Activated CD4-positive, CD25-positive, alpha-beta regulatory T cell treated with anti-CD3 and anti-CD28 coated beads, Interleukin-2, amount 50 U/mL, for 16 hours (primary cell): ENCODE measurements around the gene PRRX2.

Experiments
- DNase-seq: peaks from one replicate; pipeline ENCODE4 v3.0.0-alpha.2; 2020; ENCODE audit warnings: low read depth, low spot score

The PRRX2 gene

DNA sequence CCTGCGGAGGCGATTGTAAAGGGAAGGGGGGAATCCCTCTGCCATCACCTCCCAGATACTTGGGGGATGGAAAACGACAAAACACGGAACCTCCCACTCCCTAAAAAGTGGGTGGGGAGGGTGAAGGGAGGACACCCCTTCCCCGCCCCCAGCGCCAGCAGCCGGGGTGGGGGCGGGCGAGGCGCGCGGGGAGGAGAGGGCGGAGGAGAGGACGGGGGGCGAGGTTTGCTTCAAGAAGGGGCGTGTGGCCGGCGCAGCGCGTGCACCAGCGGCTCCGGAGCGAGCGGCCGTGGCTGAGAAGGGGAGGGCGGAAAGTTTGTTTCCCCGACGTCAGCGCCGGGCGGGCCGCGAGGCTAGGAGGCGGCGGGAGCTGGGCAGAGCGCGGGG, at the start of gene PRRX2:
Gene PRRX2, plus strand, starts transcription at position 259 of the 387 bp plus-strand sequence. CDS start 221 bp downstream, outside the sequence.
- DNase-seq: no peak

DNA sequence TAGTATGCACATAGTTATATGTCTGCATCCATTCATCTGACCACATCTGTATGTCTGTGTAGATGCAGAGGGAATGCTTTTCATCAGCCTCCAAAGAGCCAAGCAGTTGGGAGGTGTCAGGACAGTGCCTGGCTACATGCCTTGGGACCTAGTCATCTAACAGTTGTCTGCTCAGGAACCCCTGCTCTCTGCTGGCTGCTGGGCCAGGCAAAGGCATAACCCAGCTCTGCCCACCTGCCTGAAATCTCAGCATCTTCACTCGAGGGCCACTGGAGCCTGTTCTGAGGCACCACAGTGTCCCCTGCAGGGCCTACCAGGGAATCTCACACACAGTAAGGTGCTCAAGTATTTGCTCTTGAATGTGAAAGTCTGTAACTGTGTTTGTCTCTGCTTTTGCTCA, 48.3 kb upstream of the PRRX2 start:
- no peak for DNase-seq

DNA sequence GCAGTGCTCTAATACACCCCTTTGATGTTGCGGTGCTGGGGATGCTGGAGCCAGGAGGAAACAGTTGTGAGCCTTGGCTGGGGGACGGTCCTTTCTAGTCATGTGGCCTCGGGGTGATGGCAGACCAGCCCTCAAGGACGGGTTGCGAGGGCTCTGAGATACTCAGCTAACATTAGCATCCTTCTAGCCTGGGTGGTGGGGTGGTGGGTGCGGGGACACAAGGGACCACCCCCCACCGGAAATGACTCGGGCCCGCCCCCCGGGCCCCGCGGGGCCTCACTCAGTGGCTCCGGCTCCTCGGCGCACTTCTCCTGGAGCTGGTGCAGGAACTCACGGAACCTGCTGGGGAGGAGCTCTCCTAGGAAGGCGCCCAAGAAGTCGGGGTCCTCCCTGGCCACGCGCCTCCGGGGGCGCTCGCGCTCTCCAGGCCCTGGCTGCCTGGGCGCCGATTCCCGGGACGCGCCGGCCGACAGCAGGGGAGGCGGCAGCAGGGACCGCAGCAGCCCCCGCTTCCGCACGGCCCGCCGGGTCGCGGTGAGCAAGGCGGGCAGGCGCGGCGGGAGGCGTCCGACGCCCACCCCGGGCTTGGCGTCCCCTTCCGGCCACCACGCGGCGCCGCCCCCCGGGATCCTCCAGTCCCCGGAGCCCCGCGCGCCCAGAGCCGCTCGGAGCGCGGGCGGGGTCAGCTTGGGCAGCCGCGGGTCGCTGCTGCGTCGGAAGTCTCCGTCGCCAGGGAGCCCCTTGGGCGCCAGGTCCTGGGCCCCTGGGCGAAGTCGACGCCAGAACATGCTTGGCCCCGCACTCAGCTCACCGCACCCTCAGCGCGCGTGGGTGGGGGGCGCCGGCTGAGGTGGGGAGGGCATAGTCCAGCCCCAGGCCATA, 45.4 kb upstream of the PRRX2 start:
- no peak for DNase-seq

DNA sequence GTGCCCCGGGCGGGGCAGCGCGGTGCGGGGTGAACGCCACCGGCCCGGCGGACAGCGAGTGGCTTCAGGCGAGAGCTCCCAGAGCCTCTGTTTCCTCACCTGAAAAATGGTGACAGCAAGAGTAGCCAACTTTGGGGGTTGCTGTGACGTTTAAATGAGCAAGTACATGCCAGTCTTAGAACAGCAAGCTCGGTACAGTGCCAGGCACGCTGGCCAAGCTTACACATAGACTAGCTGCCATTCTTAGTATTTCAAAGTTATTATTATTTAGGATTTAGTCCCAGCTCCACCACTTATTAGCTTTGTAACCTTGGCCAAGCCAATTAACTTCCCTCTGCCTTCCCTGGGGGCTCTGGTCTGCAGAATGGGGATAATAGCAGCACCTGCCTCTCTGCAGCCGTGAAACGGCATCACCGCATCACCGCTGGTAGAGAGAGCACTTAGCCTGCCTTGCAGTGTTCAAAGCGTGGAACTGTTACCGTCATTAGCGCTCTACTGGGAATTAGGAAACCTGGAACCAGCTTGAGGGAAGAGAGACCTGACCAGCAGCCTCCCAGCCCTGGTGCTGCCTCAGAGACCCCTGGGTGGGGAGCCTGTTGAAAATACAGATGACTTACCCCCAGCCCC, 44.7 kb upstream of the PRRX2 start, which contains the start of gene C9orf50:
Gene C9orf50, minus strand, starts transcription at position 433 of the 627 bp plus-strand sequence. CDS start 527 bp downstream, outside the sequence.
- no peak for DNase-seq

DNA sequence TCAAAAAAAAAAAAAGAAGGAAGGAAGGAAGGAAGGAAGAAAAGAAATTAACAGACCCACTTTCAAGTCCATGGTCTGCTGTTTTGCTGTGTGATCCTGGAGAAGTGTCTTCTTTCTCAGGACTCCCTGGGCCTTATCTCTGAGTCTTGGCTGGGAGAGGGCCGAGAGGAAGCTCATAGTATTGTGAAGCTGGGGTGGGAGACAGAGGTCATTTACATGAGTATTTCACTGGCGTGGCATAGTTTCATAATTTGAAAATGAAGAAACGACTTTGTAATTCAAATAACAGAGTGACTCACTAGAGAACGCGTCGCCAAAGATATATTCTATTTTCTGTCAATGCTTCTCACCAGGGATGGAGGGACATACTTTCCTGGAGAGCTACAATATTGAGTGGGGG, 42.1 kb upstream of the PRRX2 start:
- DNase-seq: no peak

DNA sequence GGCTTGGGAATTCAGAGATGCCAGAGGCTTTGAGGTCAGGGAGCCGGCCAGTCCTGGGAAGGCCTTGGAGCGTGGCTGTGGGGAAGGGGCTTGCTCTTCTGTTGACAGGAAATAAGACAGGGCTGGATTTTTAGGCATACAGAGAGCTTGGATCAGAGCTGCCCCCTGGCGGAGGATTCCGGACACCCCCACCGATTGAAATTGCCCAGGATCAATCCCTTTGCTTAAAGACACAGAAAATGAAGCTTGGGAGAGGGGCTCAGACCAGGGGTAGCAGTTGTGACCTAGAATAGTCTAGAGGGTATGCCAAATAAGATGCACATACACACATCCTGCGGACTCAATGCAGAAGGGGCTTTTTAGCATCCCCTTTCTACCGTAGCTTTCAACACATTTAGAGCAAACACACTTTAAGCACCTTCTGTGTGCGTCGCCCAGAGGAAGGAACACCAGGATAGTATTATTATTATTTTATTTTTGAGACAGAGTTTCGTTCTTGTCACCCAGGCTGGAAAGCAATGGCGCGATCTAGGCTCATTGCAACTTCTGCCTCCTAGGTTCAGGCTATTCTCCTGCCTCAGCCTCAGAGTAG, 41.2 kb upstream of the PRRX2 start:
- DNase-seq: peak; percentile 40

DNA sequence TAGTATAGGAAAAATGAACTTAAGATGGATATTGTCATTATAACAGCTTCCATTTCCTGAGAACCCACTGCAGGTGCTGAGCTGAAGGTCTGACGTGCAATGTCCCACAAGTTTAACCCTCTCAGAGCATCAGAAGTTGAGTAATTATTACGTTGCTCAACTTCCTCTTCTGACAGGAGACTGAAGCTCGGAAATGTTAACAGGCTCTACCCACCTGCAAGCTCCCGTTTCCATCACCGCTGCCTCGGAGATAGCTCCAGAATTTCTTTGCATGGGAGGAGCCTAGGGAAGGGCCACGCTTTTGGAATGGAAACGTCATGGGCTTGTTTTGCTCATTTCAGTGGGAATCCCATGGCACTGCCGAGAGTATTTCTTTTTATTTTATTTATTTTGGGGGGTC, 40.5 kb upstream of the PRRX2 start:
- no peak for DNase-seq

DNA sequence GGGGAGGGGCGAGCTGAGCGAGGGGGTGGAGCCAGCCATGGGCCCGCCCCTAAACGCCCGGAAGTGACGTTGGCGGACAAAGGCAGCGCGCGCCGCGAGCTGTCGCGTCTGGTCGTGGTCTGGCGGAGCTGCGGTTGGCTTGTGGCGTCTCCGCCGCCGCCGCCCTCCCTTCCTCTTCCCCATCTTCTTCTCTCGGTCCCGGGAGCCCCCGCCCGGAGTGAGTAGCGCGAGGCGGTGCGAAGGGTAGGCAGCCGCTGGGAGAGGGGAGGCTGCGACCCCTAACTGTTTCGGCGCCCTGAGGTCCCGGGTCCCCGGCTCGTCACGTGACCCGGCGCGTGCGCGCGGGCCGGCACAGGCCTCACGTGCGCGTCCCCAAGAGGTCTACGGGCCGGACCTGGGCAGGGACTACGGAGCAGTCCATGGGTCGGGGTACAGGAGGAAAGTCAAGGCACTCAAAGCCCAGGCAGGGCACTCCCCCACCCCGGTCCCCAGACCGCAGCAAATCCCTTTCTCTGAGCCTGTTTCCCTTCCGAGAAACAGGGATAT, 39.3 kb upstream of the PRRX2 start, which contains the start of gene NTMT1:
Gene NTMT1, plus strand, starts transcription at position 85 of the 546 bp plus-strand sequence. CDS start 6,541 bp downstream, outside the sequence.
- peak; percentile 88 for DNase-seq

DNA sequence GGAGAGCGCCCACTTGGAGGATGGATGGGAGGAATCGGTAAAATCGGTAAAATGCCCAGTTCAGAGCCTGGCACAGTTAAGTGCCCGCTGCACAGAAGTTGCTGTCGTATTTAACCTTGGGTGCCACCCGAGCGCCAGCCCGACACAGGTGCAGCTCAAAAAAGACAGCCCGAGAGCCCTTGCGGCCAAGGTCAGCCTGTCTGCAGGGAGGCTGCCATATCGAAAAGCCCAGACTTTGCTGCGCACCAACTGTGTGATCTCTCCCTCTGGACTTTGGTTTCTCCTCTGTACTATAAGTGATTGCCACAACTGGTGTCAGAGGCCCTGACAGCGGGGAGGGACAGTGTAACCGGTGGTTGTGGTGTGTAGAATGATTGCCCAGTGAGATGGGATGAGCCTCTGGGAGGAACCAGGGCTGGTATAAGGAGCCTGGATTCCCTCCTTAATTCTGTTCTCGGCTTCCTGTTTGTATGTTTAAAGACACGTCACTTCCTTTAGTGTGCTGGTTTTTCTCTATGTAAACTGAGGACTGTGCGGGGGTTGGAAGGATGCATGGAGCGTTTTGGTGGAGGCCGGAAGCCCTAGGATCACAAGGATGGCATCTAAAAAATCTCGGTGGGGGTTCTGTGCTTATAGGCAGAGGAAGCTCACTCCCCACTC, 38.7 kb upstream of the PRRX2 start:
- DNase-seq: no peak

DNA sequence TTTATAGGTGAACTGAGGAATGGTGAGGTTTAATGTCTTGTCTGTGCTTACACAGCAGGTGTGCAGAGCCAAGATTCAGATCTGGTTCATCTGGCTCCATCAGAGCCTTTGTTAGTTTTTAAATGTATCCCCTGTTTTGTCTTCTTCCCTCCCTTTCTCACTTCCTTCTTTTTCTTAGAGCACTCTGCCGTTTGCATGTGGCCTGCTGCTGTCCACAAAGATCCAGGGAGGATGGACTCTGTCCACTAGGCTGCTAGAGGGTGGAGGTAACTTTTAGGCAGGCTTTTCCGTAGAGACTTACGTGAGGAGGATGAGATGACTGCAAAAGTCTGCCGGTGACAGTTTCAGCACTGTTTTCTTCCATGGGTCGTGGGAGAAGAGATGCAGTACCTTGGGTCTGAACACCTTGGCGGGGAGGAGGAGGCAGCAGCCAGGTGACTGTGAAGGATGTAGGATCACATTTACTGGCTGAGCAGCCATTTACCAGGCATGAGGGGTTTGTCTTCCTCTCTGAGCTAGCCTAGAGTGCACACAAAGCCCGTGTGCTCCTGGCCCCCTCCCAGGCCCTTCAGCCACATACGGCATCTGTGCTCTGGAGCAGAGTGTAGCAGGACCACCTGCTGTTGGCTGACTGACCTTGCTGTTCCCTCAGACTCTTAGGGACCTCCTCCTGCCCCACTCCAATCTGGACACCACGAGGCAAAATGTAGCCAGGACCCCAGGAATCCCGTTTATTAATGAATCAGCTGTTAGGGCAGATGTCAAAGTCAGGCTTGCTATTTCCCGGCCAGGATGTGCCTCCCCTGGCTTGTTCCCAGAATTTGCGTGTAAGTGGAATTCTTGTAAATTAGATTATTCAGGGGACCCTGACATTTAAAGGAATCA, 37.6 kb upstream of the PRRX2 start:
- no peak for DNase-seq

DNA sequence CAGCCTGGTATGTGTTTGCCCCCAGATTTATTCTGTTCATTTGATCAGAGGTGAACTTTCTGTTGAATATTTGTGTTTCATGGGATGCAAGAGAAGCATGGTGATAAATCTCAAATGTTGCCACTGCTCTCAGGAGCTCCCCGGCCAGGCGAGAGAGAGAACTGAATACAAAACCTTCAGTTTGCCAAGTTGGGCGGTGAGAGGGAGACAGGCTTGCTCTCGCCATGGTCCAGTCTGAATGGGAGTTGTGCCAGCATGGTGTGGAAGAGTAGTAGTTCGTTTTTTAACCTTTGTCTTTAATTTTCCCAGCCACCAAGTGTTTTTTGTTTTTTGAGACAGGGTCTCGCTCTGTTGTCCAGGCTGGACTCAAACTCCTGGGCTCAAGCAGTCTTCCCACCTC, 36.7 kb upstream of the PRRX2 start:
- DNase-seq: no peak

DNA sequence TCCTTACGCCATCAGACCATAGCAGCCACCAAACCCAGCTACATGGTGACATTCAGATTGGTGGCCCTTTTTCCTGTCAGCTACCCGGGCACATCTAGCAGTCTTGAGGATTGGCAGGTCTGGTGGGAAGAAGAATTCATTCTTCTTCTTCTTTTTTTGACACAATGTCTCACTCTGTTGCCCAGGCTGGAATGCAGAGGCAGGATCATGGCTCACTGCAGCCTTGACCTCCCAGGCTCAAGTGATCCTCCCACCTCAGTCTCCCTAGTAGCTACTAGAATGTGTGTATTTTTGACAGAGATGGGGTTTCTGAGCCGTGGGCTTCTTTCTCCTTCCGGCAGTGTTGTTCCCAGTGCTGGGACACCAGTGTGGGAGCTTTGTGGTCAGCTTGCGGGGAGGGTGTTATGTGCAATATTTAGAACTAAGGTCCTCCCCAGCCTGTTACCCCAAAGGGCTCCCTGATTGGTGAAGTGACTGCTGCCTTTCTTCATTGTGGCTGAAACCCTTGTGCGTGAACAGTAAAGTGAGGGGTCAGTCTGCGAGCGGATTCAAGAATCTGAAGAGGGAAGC, 36.1 kb upstream of the PRRX2 start:
- no peak for DNase-seq

DNA sequence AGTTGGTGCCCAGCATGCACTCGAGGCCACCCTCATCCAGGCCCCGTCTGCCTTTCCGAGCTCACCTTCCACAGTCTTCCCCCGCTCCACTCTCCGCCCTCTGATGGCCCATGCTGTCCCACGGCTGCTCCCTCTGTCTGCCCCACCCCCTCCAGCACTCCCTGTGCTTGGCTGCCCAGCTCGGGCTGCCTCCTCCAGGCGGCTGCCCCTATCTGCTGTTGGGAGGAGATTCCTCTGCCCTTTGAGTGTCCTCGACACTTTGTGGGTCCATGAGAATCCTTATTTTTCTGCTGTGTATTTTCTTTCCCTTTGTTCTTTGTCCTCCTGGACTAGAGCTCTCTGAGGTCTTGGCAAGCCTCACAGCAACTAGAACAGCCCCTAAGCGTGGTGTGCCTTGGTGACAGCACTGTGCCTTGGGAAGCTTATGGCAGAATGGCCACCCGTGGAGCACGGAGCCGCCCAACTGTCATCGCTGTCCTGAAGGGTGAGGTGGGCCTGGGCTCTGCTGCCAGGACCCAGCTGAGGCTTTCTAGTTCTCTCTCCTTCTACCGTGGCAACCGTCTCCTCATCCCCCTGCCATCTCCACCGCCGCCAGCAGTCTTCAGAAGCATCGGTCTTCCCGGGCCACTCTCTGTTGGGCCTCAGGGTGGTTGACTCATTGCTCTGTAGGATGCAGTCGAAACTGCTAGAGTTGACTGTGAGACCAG, 34.3 kb upstream of the PRRX2 start:
- DNase-seq: no peak

DNA sequence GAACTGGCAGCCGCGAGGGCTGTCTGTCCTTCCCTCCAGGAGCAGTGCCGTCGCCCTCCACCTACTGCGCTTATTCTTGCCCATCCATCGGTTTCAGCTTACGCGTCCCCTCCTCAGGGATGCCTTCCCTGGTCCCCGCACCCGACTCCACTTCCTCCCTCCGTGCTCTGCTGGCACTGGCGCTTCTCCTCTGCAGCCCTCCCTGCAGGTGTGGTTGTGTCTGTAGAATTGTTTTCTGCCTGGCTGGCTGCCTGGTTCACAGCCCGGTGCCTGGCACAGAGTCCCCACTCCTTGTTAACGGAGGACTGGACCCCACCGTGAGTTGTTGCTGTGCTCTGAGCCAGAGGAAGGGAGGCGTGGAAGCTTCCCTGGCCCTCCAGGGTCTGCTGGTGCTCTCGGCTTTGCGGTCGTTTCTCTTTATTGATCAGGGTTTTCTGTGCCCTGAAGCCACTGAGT, 33.7 kb upstream of the PRRX2 start:
- DNase-seq: no peak

DNA sequence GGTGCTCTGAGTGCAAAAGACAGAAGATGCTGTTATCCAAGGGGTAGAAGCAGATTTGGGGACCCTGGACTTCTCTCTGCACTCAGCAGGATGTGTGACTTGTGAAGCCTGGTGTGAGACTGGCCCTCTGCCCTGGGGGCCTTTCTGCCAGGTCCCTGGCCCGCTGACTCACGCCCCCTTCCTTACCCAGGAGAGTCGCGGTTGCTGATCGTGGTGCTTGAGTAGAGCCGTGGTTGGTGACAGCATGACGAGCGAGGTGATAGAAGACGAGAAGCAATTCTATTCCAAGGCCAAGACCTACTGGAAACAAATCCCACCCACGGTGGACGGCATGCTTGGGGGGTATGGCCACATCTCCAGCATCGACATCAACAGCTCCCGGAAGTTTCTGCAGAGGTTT, 33.0 kb upstream of the PRRX2 start:
- no peak for DNase-seq

DNA sequence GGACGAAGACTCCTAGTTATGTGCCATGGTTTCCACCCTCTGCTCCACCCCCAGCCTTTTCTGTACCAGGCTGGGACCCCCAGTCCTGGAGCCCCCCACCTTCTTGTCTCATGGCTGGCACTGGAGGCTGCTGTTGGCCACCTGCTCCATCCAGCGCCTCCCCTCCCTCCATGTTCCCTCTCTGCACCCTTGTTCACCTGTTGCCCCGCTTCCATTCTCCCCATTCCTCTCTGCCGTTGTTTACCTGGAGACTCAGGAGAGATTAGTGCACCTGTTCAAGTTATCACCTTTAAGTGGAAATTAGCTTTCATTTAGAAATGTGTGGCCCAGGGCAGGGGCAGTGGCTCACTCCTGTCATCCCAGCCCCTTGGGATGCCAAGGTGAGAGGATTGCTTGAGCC, 32.2 kb upstream of the PRRX2 start:
- DNase-seq: no peak

DNA sequence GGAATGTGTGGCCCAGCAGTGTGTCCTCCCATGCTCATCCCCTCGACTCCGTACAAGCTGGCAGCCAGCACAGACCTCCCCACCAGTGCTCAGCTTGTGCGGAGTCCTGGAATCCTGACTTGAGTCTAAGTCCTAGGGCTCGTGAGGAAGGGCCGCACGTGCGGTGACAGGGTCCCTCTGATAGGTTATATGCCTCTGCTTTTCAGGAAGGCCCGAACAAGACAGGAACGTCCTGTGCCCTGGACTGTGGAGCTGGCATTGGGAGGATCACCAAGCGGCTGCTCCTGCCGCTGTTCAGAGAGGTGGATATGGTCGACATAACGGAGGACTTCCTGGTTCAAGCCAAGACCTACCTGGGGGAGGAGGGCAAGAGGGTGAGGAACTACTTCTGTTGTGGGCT, 31.6 kb upstream of the PRRX2 start:
- DNase-seq: no peak

DNA sequence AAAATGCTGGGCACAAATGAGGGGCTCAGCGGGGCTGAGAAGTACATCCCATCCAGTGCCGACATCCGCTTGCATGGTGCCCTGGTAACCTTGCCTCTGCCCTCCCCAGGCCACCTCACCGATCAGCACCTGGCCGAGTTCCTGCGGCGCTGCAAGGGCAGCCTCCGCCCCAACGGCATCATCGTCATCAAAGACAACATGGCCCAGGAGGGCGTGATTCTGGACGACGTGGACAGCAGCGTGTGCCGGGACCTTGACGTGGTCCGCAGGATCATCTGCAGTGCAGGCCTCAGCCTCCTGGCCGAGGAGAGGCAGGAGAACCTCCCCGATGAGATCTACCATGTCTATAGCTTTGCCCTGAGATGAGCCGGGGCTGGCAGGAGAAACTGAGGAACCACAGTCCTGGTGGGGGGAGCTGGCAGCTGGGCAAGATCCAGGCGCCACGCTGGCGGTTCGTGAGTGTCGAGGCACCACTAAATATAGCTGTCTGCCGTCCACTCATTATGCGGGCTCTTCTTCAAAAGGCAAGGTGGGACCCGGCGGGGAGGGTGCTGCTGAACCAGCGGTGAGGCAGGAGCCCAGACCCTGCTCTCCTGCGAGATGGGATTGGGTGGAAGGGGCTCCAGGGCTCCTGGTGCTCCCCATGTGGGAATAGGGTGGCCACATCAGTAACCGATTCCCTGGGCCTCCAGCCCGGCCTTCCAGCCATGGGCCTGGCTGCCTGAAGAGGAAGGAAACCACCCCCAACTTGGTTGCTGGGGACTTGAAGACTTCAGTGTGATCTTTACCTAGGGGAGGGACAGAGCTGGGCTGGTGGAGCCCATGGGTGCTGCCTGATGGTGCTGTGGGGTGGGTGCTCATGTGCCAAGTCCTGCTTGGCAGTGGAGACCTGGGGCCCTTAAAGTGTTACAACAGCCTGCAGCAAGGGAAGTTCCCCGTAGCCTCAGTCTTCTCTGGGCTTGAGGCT, 30.1 kb upstream of the PRRX2 start:
- DNase-seq: no peak
